ENCODE data around the gene GSE1.

GSE1 gene

DNA sequence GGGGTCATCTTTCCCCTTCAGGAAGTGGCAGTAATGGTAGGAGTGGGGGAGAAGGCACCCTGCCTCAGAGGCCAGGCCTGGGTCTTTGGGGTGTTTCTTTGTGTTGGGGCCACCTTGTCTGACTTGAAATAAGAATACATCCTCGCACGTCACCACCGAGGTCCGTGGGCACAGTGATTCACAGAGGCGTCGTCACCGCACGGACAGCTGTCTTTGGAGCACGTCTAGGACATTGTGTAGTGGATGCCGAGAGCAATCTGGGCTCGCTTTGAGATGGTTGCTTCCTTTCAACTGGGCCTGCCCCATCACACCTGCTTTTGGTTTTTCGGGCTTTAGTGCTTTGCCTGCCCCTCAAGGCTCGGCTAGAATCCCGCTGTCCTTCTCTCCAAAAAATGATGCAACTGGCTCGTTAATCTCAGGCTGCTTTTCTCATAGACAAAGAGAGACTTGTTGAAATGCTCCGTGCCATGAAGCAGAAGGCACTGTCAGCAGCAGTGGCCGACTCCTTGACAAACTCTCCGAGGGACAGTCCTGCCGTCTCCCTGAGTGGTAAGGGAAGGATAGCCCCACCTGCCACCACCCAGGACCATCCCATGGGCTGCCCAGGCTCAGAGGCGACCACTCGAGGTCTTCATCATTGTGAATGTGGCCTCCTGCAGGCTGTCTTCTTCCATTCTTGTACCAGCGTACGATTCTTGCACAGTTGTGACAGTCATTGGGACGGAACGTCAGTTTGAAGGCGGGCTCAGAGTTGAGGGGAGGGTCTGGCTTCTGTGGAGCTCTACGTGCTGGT is 51.7 kb downstream of the GSE1 start:
- DNase-seq, result no peak

DNA sequence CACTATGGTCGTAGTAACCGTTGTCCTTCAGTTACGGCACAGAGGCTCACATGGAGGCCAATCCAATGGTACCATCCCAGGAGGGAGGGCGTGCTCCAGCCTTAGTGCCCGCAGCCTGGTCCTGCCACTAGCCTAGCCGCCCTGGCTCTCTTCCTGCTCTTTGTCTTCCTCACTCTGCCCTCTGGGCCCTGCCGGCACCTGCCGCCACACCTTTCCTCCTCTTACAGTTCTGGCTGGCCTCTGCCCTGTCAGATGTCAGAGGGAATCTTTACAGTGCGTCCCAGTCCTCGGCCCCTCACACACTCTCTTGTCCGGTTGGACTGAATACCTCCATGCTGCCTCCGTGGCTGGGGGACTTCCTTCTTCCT is 52.2 kb downstream of the GSE1 start:
- no peak for DNase-seq

GRCh38 chr16:85665929-85666328 is 52.8 kb downstream of the GSE1 start:
- no peak for DNase-seq

DNA sequence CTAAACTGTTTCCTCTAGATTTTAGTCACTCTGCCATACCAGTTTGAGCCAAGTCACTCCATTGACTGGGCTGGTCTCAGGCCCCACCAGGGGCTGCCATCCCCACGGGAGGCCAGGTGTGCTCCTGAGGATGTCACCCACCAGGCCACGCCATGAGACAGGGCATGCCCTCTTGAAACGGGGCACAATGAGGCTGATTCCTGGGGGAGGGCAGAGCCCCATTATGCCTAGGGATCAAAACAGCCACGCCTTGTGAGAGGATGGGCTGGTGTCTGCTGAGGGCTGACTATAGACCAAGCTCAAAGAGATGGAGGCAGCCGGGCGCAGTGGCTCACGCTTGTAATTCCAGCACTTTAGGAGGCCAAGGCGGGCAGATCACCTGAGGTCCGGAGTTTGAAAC is 54.1 kb downstream of the GSE1 start:
- DNase-seq, result no peak

- no peak for DNase-seq
These were observed 54.8 kb downstream of the GSE1 start for GRCh38 chr16:85667841-85668413.

DNA sequence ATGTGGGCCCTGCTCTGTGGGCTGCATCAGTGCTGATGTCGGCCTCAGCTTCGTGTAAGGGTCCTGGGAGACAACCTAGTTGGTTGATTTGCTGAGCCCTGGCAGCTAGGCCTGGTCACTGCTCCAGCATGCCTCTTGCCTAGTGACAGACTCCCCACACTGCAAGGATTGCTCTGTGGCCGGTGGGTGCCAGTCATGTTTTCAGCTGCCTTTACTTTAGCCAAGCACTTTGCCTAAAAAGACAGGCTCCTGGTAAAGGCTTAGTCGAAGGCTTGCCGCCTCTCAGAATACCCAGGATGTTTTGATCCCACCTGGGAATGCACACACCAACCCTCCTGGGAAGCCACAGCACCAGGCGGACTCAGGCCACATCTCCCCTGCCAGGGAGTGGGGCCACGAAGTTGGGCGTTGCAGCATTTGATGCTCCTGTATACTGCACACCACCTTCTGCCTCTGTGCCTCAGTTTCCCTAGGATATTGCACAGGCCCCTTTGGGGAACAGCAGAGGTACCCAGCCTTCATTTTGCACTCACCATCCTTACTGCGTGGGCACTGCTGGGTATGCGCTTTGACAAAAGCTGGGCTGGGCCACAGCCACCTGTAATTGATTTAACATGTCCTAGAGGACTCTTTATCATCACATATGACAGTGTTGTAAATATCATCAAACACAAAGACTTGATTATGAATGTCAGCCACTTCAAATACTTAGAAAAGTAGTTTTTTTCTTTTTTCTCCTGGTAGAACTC is 55.7 kb downstream of the GSE1 start:
- no peak for DNase-seq

- DNase-seq, result no peak
These were observed 57.7 kb downstream of the GSE1 start for GRCh38 chr16:85670840-85671239.

DNA sequence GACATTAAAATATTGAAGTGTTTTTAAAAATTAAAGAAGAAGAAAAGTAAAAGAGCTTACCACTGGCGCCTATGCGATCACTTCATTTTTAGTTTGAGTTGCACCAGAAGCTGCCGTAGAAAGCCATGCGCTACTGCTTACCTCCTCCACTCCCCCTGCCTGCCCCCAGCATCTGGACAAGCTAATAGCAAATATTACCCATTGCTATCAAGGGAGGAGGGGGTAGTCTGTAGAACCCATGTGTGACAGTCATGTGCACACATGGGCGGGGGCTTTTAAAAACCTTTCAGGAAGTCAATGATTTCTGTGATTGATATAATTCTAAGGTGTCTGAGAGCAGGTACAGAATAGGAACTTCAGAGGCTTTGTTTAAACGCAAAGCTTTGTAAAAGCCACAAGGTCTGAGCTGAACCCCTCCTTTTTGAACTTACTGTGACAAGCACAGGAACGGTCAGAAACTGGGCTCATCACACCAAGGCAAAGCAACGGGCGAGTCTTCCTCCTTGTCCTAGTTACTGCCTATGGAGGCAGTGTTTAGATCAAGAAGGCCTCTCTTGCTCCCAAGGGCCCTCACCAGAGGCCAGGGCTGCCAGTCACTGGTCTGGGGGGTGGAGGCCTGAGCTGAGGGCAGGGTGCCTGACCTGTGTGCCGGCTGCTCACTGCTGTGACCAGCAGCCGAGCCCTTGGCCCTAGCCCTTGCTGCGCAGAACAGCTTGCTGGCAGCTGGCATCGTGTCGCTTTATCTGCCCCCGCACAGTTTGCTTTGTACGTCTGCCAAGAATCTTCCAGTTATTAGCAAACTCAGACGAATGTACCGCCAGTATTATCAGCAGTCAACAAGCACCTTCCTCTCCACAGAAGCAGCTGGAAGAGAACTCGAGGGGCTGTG is 60.7 kb downstream of the GSE1 start:
- DNase-seq, result peak; percentile 33

GRCh38 chr16:85674418-85674755 is 61.3 kb downstream of the GSE1 start:
- no peak for DNase-seq

GRCh38 chr16:85674828-85675227 is 61.7 kb downstream of the GSE1 start:
- DNase-seq, result no peak

- no peak for DNase-seq
These were observed 62.2 kb downstream of the GSE1 start for GRCh38 chr16:85675251-85675874.

DNA sequence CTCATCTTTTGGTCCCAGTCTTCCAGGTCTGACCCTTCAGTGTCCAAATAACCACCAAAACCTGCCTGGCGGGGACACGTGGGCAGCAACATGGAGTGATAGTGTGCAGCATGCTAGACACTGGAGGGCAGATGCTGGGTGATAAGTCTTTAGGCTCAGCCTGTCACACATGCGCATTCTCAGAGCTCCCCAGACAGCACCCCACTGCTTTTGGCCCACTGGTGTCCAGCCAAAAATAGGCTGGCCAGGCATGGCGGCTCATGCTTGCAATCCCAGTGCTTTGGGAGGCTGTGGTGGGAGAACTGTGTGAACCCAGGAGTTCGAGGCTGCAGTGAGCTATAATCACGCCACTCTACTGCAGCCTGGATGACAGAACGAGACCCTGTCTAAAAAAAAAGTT is 63.3 kb downstream of the GSE1 start:
- no peak for DNase-seq

DNA sequence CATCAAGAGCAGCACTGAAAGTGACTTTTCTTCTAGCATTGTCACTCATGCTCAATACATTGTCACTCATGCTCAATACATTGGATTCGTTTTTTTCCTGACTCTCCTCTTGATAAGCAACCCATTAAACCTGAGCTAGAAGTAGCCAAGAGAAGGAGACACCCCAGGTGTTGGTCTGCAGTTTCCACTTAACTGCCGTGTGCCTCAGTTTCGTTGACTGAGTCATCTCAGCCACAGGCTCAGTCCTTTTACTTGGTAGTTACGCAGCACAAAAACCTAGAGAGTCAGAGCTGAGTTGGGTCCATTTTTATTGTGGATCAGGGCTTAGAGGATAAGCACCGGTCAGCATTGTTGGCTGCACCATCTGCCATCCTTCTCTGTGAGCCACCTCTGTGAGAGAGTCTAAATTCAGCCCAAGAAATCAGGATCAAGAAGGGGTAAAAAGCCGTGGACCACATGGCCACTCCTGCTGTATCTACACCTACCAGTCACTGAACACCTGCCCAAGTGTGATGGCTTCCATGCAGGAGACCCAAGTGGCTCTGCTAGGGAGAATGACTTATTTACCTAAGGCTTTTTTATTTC is 64.4 kb downstream of the GSE1 start:
- no peak for DNase-seq

GRCh38 chr16:85678016-85678415 is 64.9 kb downstream of the GSE1 start:
- DNase-seq, result no peak

GRCh38 chr16:85678821-85679220 is 65.7 kb downstream of the GSE1 start:
- no peak for DNase-seq

DNA sequence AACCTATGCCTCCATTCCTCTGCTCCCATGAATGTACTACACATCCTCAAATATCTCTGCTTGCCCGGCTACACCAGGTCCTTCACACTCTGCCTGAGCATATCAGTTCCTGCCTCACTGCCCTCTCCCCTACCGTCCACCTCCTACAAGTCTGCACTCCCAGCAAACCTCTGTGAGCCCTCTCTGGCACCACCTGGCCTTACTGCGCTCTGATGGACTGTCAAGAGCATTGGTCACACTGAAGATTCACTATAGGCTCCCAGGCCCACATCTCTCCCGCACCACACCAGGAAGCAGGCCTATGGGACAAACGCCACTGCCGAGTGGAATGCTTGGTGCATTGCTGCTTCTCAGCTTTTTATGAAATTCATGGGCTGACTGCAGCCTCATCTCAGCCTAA is 66.7 kb downstream of the GSE1 start:
- no peak for DNase-seq

- no peak for DNase-seq
These were observed 67.3 kb downstream of the GSE1 start for GRCh38 chr16:85680352-85680944.

DNA sequence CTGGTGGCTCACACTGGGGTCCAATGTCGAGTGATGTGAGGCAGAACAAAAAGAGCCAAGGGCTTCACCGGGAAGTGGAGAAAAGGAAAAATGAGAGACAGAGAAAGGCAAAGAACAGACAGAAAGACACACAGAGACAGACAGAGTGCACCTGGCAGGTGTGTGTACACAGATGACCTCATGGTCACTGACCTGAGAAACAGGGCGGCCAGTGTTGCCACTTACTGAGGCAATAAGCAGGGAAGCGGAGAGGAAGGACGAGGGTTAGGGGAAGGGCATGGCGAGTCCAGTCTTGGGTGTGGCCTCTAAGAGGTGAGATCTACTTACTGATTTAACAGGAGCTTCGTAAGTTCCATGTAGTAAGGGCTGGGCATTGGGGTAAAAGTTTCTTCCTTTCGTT is 68.1 kb downstream of the GSE1 start:
- peak; percentile 23 for DNase-seq

DNA sequence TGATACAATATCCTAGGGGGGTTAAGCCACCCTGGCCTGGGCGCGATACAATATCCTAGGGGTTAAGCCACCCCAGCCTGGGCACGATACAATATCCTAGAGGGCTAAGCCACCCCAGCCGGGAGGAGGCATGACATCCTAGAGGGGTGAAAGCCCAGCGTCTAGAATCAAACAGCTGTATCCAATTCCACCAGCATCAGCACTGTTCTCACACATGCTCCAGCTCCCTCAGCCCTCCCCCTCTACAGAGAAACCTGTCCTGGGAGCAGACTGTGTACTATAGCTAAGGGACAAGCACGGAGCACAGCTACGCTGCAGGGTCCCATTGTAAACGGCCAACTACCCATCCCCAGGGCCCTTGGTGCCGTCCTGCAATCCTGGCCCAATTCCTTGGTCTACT is 69.4 kb downstream of the GSE1 start:
- DNase-seq, result no peak

DNA sequence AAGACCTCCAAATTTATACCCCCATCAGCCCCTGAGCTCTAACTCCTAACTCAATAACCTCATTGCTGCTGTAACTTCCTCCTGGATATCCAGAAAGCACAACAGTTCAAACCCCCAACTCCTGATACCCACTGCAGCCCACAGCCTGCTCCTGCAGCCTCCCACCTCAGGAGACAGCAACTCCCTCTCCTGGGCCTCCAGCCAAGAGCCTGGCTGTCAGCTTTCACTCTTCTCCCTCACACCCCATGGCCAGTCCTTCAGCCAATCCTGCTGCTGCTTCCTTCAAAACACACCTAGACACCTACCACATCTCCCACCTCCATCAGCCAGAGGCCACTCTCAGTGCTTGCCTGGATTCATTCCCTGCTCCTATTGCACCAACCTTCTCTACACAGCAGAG is 70.2 kb downstream of the GSE1 start:
- DNase-seq, result no peak

DNA sequence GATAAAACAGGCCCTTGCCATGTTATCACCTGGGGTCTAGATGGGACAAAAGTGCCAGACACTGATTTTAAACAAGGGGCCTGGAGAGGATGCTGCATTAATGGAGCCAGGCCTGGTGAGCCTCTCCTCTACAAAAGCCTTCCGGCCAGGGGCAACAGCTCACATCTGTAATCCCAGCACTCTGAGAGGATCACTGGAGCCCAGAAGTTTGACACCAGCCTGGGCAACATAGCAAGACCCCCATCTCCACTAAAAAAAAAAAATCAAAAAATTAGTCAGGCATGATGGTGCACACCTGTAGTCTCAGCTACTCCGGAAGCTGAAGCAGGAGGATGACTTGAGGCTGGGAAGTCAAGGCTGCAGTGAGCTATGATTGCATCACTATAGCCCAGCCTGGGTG is 72.1 kb downstream of the GSE1 start:
- no peak for DNase-seq
